GM23338 (cell line): ENCODE data around the gene ALOX15B. TPM values are rescaled to one million over a fixed set of nuclear protein-coding genes. Genes with fewer than 3 reads are reported as not detected.

Source experiments
- ATAC-seq: fragments of 200-7000 bp; cut with Tn5 transposase; 3 replicates; pipeline ENCODE4 v1.9.1; 2020
- DNase-seq: peaks from one replicate; pipeline ENCODE4 v3.0.0-alpha.2; 2015; ENCODE audit warnings: low spot score
- H2AFZ ChIP-seq: fragments of 200-600 bp; sonication (generic); 2 replicates; pipeline ENCODE4 v1.8.0; 2016; ENCODE audit warnings: antibody characterized with exemption, mild to moderate bottlenecking, moderate library complexity
- H3F3A ChIP-seq: fragments of 200-600 bp; sonication (generic); replicated peaks from 2 replicates; pipeline ENCODE4 v1.8.0; 2017; ENCODE audit warnings: antibody characterized with exemption, mixed run types, low read depth
- H3K27ac ChIP-seq: fragments of 200-600 bp; sonication (generic); 2 replicates; pipeline ENCODE4 v1.6.1; 2016; ENCODE audit warnings: low read depth
- H3K27me3 ChIP-seq: fragments of 200-600 bp; sonication (generic); 2 replicates; pipeline ENCODE4 v1.8.0; 2016; ENCODE audit warnings: mild to moderate bottlenecking, mixed run types, moderate library complexity; ENCODE audit not compliant: insufficient read depth
- H3K36me3 ChIP-seq: fragments of 200-600 bp; sonication (generic); 2 replicates; pipeline ENCODE4 v1.8.0; 2016; ENCODE audit warnings: mild to moderate bottlenecking; ENCODE audit not compliant: insufficient read depth
- H3K4me1 ChIP-seq: fragments of 200-600 bp; sonication (generic); 2 replicates; pipeline ENCODE4 v1.8.0; 2016; ENCODE audit warnings: mild to moderate bottlenecking, moderate library complexity; ENCODE audit not compliant: insufficient read depth
- H3K4me2 ChIP-seq: fragments of 200-600 bp; sonication (generic); 2 replicates; pipeline ENCODE4 v1.7.1; 2017; ENCODE audit warnings: mixed run types
- H3K4me3 ChIP-seq: fragments of 200-600 bp; sonication (generic); 2 replicates; pipeline ENCODE4 v1.6.1; 2016; ENCODE audit warnings: mixed run types
- H3K79me2 ChIP-seq: fragments of 200-600 bp; sonication (generic); replicated peaks from 2 replicates; pipeline ENCODE4 v1.8.0; 2017; ENCODE audit warnings: mild to moderate bottlenecking; ENCODE audit not compliant: insufficient read depth
- H3K9me2 ChIP-seq: fragments of 200-600 bp; sonication (generic); 2 replicates; pipeline ENCODE4 v1.8.0; 2017; ENCODE audit not compliant: insufficient read depth
- H4K20me1 ChIP-seq: fragments of 200-600 bp; sonication (generic); replicated peaks from 2 replicates; pipeline ENCODE4 v1.8.0; 2017; ENCODE audit warnings: mild to moderate bottlenecking; ENCODE audit not compliant: insufficient read depth
- H3K27ac Mint-ChIP-seq: 2 replicates; pipeline ENCODE4 v1.8.0; 2020; ENCODE audit warnings: inconsistent platforms, mild to moderate bottlenecking, moderate library complexity, mixed read lengths
- H3K27me3 Mint-ChIP-seq: 3 replicates; pipeline ENCODE4 v1.8.0; 2022; ENCODE audit warnings: low read depth, mild to moderate bottlenecking, moderate library complexity, mixed read lengths, inconsistent platforms; ENCODE audit not compliant: insufficient read depth, poor library complexity
- H3K36me3 Mint-ChIP-seq: 3 replicates; pipeline ENCODE4 v1.8.0; 2021; ENCODE audit warnings: low read depth, mild to moderate bottlenecking, inconsistent platforms, moderate library complexity, mixed read lengths
- H3K4me1 Mint-ChIP-seq: 3 replicates; pipeline ENCODE4 v1.8.0; 2020; ENCODE audit warnings: mild to moderate bottlenecking, inconsistent platforms, mixed read lengths
- H3K4me3 Mint-ChIP-seq: 3 replicates; pipeline ENCODE4 v1.8.0; 2021; ENCODE audit warnings: moderate library complexity, mild to moderate bottlenecking, inconsistent platforms, mixed read lengths
- H3K9me3 Mint-ChIP-seq: 3 replicates; pipeline ENCODE4 v1.8.0; 2020; ENCODE audit warnings: moderate library complexity, mild to moderate bottlenecking, inconsistent platforms, mixed read lengths
- CREB1 ChIP-seq: fragments of 250-450 bp; sonication (Bioruptor Pico); IDR thresholded peaks from 2 replicates; pipeline ENCODE4 v1.5.0; 2020; ENCODE audit warnings: low read depth, mild to moderate bottlenecking, moderate library complexity
- JUNB ChIP-seq: IDR thresholded peaks from one replicate; pipeline ENCODE4 v1.6.1; 2016; ENCODE audit warnings: antibody characterized with exemption; ENCODE audit not compliant: unreplicated experiment
- NANOG ChIP-seq: IDR thresholded peaks from 2 replicates; pipeline ENCODE4 v1.6.1; 2016; ENCODE audit warnings: antibody characterized with exemption, borderline replicate concordance
- STAT1 ChIP-seq: IDR thresholded peaks from one replicate; pipeline ENCODE4 v1.6.1; 2016; ENCODE audit warnings: antibody characterized with exemption; ENCODE audit not compliant: unreplicated experiment
- ZNF114 ChIP-seq: fragments of 250-450 bp; sonication (Bioruptor Pico); IDR thresholded peaks from 2 replicates; pipeline ENCODE4 v1.5.0; 2020; ENCODE audit warnings: mild to moderate bottlenecking, moderate library complexity
- ZNF331 ChIP-seq: fragments of 250-450 bp; sonication (Bioruptor Pico); IDR thresholded peaks from 2 replicates; pipeline ENCODE4 v1.5.0; 2020; ENCODE audit warnings: low read depth, mild to moderate bottlenecking, moderate library complexity
- polyA plus RNA-seq: library from polyadenylated mRNA; unstranded; fragments of >200 nt; fragmentation: Nextera tagmentation; extraction: Ambion mirVana; gene quantifications from 2 replicates; pipeline ENCODE4 v1.2.1, GENCODE V29; 2016
- total RNA-seq: library from RNA; depleted of rRNA; stranded (reverse); fragments of >200 nt; shearing (Covaris generic); gene quantifications from 2 replicates; pipeline ENCODE4 v1.2.3, GENCODE V29; 2014
- TF ChIP-seq, protein P1 (sequence below): fragments of 250-450 bp; sonication (Bioruptor Pico); IDR thresholded peaks from 2 replicates; pipeline ENCODE4 v1.5.0; 2020; ENCODE audit warnings: mild to moderate bottlenecking, moderate library complexity

The ALOX15B gene
- total and polyA plus RNA-seq, 2 experiments from 2014 or later: 0.42 to 0.45 TPM

DNA sequence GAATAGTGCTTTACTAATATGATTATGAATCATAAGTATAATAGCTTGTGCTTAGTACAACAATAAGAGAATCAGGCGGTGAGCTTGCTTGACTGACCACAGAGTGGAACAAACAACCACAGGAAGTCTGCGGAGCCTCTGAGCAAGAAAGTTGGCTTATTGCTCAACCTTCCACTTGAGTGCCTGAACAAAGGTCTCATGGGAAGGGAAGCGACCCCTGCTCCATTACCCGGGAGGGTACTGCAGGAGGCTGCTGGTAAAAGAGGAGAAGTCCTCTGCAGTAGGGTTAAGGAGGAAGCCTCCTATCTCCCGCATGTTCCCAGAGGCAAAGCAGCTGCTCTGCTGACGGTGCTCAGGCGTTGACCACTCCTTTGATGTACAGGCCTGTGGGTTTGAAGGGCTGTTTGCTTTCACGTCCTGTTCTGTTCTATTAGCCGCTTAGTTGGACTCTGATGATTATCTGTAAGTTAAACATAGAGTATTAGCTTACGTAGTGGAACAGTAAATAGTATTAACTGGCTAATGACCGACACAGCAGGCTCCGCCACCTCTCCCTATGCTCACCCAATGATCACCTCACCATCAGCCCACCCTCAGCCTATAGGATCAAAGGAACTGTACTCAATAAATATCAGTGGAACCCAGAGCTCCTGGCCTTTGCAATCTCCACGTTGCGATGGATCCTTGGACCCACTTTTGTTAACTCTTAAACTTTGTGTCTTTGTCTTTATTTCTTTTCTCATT, 17.5 kb downstream of the ALOX15B start:
- no peak overlapping the region for H3K4me2 ChIP-seq
- H3K4me3 Mint-ChIP-seq: no peak overlapping the region
- no peaks in the 10 kb centered on the region for H3K36me3 Mint-ChIP-seq
- no peak overlapping the region for H3K27ac Mint-ChIP-seq
- no peak overlapping the region for H3K27ac ChIP-seq
- H4K20me1 ChIP-seq: no peaks in the 10 kb centered on the region
- H3K36me3 ChIP-seq: no peaks in the 10 kb centered on the region
- H3K9me2 ChIP-seq: no peaks in the 10 kb centered on the region
- TF ChIP-seq JUNB (no peak), ZNF331 (CRISPR knock-in tag) (no peak), STAT1 (no peak), ZNF114 (CRISPR knock-in tag) (no peak), NANOG (no peak), CREB1 (no peak)
- TF ChIP-seq, protein P1, sequence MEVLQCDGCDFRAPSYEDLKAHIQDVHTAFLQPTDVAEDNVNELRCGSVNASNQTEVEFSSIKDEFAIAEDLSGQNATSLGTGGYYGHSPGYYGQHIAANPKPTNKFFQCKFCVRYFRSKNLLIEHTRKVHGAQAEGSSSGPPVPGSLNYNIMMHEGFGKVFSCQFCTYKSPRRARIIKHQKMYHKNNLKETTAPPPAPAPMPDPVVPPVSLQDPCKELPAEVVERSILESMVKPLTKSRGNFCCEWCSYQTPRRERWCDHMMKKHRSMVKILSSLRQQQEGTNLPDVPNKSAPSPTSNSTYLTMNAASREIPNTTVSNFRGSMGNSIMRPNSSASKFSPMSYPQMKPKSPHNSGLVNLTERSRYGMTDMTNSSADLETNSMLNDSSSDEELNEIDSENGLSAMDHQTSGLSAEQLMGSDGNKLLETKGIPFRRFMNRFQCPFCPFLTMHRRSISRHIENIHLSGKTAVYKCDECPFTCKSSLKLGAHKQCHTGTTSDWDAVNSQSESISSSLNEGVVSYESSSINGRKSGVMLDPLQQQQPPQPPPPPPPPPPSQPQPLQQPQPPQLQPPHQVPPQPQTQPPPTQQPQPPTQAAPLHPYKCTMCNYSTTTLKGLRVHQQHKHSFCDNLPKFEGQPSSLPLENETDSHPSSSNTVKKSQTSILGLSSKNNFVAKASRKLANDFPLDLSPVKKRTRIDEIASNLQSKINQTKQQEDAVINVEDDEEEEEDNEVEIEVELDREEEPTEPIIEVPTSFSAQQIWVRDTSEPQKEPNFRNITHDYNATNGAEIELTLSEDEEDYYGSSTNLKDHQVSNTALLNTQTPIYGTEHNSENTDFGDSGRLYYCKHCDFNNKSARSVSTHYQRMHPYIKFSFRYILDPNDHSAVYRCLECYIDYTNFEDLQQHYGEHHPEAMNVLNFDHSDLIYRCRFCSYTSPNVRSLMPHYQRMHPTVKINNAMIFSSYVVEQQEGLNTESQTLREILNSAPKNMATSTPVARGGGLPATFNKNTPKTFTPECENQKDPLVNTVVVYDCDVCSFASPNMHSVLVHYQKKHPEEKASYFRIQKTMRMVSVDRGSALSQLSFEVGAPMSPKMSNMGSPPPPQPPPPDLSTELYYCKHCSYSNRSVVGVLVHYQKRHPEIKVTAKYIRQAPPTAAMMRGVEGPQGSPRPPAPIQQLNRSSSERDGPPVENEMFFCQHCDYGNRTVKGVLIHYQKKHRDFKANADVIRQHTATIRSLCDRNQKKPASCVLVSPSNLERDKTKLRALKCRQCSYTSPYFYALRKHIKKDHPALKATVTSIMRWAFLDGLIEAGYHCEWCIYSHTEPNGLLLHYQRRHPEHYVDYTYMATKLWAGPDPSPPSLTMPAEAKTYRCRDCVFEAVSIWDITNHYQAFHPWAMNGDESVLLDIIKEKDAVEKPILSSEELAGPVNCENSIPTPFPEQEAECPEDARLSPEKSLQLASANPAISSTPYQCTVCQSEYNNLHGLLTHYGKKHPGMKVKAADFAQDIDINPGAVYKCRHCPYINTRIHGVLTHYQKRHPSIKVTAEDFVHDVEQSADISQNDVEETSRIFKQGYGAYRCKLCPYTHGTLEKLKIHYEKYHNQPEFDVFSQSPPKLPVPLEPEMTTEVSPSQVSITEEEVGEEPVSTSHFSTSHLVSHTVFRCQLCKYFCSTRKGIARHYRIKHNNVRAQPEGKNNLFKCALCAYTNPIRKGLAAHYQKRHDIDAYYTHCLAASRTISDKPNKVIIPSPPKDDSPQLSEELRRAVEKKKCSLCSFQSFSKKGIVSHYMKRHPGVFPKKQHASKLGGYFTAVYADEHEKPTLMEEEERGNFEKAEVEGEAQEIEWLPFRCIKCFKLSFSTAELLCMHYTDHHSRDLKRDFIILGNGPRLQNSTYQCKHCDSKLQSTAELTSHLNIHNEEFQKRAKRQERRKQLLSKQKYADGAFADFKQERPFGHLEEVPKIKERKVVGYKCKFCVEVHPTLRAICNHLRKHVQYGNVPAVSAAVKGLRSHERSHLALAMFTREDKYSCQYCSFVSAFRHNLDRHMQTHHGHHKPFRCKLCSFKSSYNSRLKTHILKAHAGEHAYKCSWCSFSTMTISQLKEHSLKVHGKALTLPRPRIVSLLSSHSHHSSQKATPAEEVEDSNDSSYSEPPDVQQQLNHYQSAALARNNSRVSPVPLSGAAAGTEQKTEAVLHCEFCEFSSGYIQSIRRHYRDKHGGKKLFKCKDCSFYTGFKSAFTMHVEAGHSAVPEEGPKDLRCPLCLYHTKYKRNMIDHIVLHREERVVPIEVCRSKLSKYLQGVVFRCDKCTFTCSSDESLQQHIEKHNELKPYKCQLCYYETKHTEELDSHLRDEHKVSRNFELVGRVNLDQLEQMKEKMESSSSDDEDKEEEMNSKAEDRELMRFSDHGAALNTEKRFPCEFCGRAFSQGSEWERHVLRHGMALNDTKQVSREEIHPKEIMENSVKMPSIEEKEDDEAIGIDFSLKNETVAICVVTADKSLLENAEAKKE (CRISPR knock-in tag): no peak
- peaks cover 13% of the 10 kb centered on the region for H3K4me1 ChIP-seq
- H3K9me3 Mint-ChIP-seq: no peaks in the 10 kb centered on the region
- H3K4me3 ChIP-seq: no peak overlapping the region
- peaks cover 37% of the 10 kb centered on the region for H3K27me3 ChIP-seq
- DNase-seq (no peak), ATAC-seq (no peak)
- H3K79me2 ChIP-seq: no peaks in the 10 kb centered on the region
- peaks cover 13% of the 10 kb centered on the region for H3K4me1 Mint-ChIP-seq
- peaks cover 11% of the 10 kb centered on the region for H3K27me3 Mint-ChIP-seq
- H2AFZ ChIP-seq: peak overlapping the region; percentile 43; the same call in 1 of the 2 replicates
- no peaks in the 10 kb centered on the region for H3F3A ChIP-seq
